Upper lobe of left lung (tissue), 6 donors: Measurements from ENCODE around the gene GPR62. TPM values are rescaled to one million over a fixed set of nuclear protein-coding genes. Genes with fewer than 3 reads are reported as not detected.

Experiments
- ATAC-seq, 2 donors: fragments of 200-7000 bp; cut with Tn5 transposase; one replicate each; pipeline ENCODE4 v1.9.1; 2022; ENCODE audit warnings: mild to moderate bottlenecking in 2 of 2, moderate library complexity in 2 of 2; ENCODE audit not compliant: low FRiP score in 2 of 2
- DNase-seq, 2 donors: peaks; one replicate each; pipeline ENCODE4 v3.0.0-alpha.2; 2019 to 2020
- H3K27ac ChIP-seq, 4 donors: fragments of 200-600 bp; sonication (generic); one replicate each; pipeline ENCODE4 v1.5.1; 2016 to 2019
- H3K27me3 ChIP-seq, 4 donors: fragments of 200-600 bp; sonication (generic); one replicate each; pipeline ENCODE4 v1.5.1; 2017 to 2019
- H3K36me3 ChIP-seq, 4 donors: fragments of 200-600 bp; sonication (generic); one replicate each; pipeline ENCODE4 v1.5.1; 2016 to 2019
- H3K4me1 ChIP-seq, 4 donors: fragments of 200-600 bp; sonication (generic); one replicate each; pipeline ENCODE4 v1.5.1; 2018 to 2019
- H3K4me3 ChIP-seq, 4 donors: fragments of 200-600 bp; sonication (generic); one replicate each; pipeline ENCODE4 v1.5.1; 2017 to 2019; ENCODE audit warnings: mild to moderate bottlenecking in 2 of 4, moderate library complexity in 1 of 4
- H3K9me3 ChIP-seq, 4 donors: fragments of 200-600 bp; sonication (generic); one replicate each; pipeline ENCODE4 v1.5.1; 2018 to 2019
- EP300 ChIP-seq, 4 donors: sonication (generic); formaldehyde crosslinking; IDR thresholded peaks; one replicate each; pipeline ENCODE4 v1.5.1; 2017; ENCODE audit warnings: antibody characterized with exemption in 4 of 4, control low read depth in 2 of 4
- POLR2A ChIP-seq, 4 donors: fragments of 450-650 bp; IDR thresholded peaks; one replicate each; pipeline ENCODE4 v1.5.1; 2016 to 2017; ENCODE audit warnings: antibody characterized with exemption in 4 of 4, mild to moderate bottlenecking in 2 of 4
- POLR2AphosphoS5 ChIP-seq, 2 donors: sonication (generic); formaldehyde crosslinking; IDR thresholded peaks; one replicate each; pipeline ENCODE4 v1.5.1; 2017; ENCODE audit warnings: antibody characterized with exemption in 2 of 2
- WGBS, 2 donors: methylation state at CpG; one replicate each; pipeline ENCODE4 v1.1.5; 2017 to 2018; 5-methylcytosine and 5-hydroxymethylcytosine counted together
- total RNA-seq, 6 donors: library from RNA; depleted of rRNA in 4 of 6; stranded (reverse); fragments of >200 nt in 4 of 6; gene quantifications; one replicate each; pipeline versions ENCODE4 v1.1.0 to v1.2.1, GENCODE V29; 2016 to 2021
- TF ChIP-seq, protein P1 (sequence below), 6 experiments: fragments of 450-650 bp in 4 of 6; fragments of 200-600 bp in 2 of 6; sonication (generic) in 2 of 6; IDR thresholded peaks; one replicate each; pipeline ENCODE4 v1.5.1; 2016 to 2019; ENCODE audit warnings: antibody characterized with exemption in 6 of 6
- donor health status: DM: no; HTN: no; CAD: no; lungs with moderate emphysema.
- donor health status: DM: no; HTN: yes; CAD: no; lungs with severe emphysema.

The GPR62 gene
- total RNA-seq, 6 donors from 2014 or later: not detected

DNA sequence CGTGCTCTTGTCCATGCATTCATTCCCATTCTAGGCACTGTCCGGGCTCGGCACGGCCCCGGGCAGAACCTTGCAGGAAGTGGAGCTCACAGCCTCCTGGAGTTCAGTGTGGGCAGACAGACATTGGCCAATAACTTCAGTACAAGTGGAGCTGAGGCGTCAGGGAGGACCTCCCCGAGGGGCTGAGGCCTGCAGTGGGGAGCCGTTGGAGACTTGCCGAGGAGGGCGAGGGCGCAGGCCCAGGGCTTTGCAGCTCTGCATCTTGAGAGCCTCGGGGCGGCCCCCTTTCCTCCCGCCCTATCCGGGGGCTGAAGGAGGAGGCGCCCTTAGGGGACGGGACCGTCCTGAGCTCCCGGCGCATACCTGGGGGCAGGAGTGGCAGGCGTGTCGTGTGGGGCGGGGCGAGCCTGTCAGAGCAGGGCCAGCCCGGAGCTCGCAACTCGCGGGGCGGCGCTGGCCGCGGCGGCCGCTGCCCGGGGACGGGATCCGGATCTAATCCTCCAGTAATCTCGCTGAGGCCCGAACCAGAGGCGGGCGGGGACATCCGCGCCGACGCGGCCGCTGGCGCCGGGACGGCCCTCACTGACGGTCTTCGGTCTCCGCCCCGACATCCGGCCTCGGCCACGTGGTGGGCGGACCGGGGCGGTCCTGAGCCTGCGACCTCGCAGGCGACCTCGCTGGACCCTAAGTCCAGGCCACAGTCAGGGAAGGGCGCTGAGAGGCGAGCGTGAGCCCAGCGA lies 27.8 kb downstream of the GPR62 start, which contains the start of gene ACY1:
Gene ACY1, plus strand, starts transcription at position 698 of the 740 bp plus-strand sequence. CDS start 530 bp downstream, outside the sequence.
- 0 to 1% methylated on average over 24 to 55 of the region's 68 CpGs for WGBS, 2 donors
- ATAC-seq (peak; percentile 92 to 97), DNase-seq (peak; percentile 88 to 99)
- Histone ChIP-seq H3K9me3 (no peaks in the 10 kb centered on the region), H3K36me3 (no peaks in the 10 kb centered on the region), H3K27ac (peak within 1 kb of the TSS; percentile 88 to 96 (median 93)), H3K27me3 (no peaks in the 10 kb centered on the region), H3K4me1 (peaks cover 19 to 33% (median 29%) of the 10 kb centered on the region in 4 donors), H3K4me3 (peak within 1 kb of the TSS; percentile 59 to 67 (median 65))
- TF ChIP-seq POLR2AphosphoS5 (IDR thresholded peaks at IDR 0.05): peak; percentile 72 to 80
- TF ChIP-seq EP300 (IDR thresholded peaks at IDR 0.05): no peak
- TF ChIP-seq, protein P1, sequence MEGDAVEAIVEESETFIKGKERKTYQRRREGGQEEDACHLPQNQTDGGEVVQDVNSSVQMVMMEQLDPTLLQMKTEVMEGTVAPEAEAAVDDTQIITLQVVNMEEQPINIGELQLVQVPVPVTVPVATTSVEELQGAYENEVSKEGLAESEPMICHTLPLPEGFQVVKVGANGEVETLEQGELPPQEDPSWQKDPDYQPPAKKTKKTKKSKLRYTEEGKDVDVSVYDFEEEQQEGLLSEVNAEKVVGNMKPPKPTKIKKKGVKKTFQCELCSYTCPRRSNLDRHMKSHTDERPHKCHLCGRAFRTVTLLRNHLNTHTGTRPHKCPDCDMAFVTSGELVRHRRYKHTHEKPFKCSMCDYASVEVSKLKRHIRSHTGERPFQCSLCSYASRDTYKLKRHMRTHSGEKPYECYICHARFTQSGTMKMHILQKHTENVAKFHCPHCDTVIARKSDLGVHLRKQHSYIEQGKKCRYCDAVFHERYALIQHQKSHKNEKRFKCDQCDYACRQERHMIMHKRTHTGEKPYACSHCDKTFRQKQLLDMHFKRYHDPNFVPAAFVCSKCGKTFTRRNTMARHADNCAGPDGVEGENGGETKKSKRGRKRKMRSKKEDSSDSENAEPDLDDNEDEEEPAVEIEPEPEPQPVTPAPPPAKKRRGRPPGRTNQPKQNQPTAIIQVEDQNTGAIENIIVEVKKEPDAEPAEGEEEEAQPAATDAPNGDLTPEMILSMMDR (IDR thresholded peaks at IDR 0.05): peak in 4 of 6 experiments; percentile 2 to 39 (median 20)
- peak; percentile 9 to 84 (median 57) for TF ChIP-seq POLR2A (IDR thresholded peaks at IDR 0.05)

GRCh38 chr3:51983578-51984268 lies 28.5 kb downstream of the GPR62 start:
- H3K4me1 ChIP-seq: peaks cover 19 to 33% (median 29%) of the 10 kb centered on the region in 4 donors
- no peaks in the 10 kb centered on the region for H3K9me3 ChIP-seq
- peak overlapping the region; percentile 88 to 96 (median 93) for H3K27ac ChIP-seq
- H3K4me3 ChIP-seq: peak overlapping the region in 3 of 4 donors; percentile 59 to 67 (median 65)
- H3K27me3 ChIP-seq: no peaks in the 10 kb centered on the region
- ATAC-seq (no peak), DNase-seq (no peak)
- no peak for TF ChIP-seq POLR2A (IDR thresholded peaks at IDR 0.05)
- no peak for TF ChIP-seq POLR2AphosphoS5 (IDR thresholded peaks at IDR 0.05)
- no peak for TF ChIP-seq EP300 (IDR thresholded peaks at IDR 0.05)
- WGBS, 2 donors: 65 to 74% methylated on average over 13 to 22 of the region's 22 CpGs
- no peaks in the 10 kb centered on the region for H3K36me3 ChIP-seq

GRCh38 chr3:51984269-51984647 lies 29.1 kb downstream of the GPR62 start:
- Histone ChIP-seq H3K27me3 (no peaks in the 10 kb centered on the region), H3K4me3 (peak overlapping the region in 2 of 4 donors; percentile 65 to 67), H3K4me1 (peaks cover 19 to 33% (median 29%) of the 10 kb centered on the region in 4 donors), H3K27ac (peak overlapping the region; percentile 88 to 96 (median 93)), H3K36me3 (no peaks in the 10 kb centered on the region), H3K9me3 (no peaks in the 10 kb centered on the region)
- TF ChIP-seq POLR2A (IDR thresholded peaks at IDR 0.05) (no peak), POLR2AphosphoS5 (IDR thresholded peaks at IDR 0.05) (no peak)
- TF ChIP-seq, protein P1 (IDR thresholded peaks at IDR 0.05): no peak
- no peak for DNase-seq
- ATAC-seq: no peak

- WGBS, 2 donors: 89 to 94% methylated on average over 2 to 6 of the region's 6 CpGs
- Histone ChIP-seq H3K36me3 (no peaks in the 10 kb centered on the region), H3K4me3 (no peak overlapping the region), H3K4me1 (peaks cover 19 to 33% (median 29%) of the 10 kb centered on the region in 4 donors), H3K27ac (peak overlapping the region in 1 of 4 donors; percentile 34), H3K9me3 (no peaks in the 10 kb centered on the region), H3K27me3 (no peaks in the 10 kb centered on the region)
- ATAC-seq (no peak), DNase-seq (no peak)
- TF ChIP-seq POLR2AphosphoS5 (IDR thresholded peaks at IDR 0.05): no peak
These were observed 29.9 kb downstream of the GPR62 start for GRCh38 chr3:51985063-51985462.

DNA sequence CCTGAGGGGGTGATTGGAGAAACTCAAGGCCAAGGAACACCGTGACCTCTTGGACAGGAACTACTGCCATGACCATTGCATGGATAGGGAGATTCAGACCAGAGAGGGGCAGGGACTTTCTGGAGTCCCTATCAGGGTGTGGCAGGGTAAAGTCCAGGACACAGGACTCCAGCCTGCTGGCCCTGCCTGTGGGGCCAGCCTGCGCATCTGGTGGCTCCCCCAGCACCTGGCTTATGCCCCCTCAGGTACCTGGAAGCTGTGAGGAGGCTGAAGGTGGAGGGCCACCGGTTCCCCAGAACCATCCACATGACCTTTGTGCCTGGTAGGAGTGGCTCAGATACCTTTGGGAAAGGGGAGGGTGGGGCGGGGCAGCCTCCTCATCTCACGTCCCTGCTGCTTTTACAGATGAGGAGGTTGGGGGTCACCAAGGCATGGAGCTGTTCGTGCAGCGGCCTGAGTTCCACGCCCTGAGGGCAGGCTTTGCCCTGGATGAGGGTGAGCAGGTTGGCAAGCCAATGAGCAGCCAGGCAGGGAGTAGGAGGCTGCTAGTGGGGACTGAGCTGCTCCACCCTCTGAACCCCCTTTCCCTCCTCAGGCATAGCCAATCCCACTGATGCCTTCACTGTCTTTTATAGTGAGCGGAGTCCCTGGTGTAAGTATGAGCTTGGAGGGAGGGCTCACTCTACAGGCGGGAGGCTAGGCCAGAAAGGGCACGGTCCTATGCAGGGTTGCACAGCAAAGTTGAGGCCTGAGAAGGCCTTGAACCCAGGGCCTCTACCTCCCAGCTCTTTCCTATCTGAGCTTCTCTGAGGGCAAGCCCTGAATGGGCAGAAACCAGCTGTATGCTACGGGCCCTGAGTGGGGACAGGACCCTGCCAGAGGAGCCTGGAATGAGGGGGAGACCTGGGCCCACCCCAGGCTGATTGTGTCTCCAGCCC lies 31.1 kb downstream of the GPR62 start:
- DNase-seq: no peak
- Histone ChIP-seq H3K4me3 (no peak overlapping the region), H3K27me3 (no peaks in the 10 kb centered on the region), H3K27ac (no peak overlapping the region), H3K9me3 (no peaks in the 10 kb centered on the region), H3K36me3 (peaks cover 0 to 4% (median 1%) of the 10 kb centered on the region in 4 donors), H3K4me1 (peaks cover 19 to 30% (median 27%) of the 10 kb centered on the region in 4 donors)
- WGBS, 2 donors: 81 to 100% methylated on average over 2 to 12 of the region's 12 CpGs
- TF ChIP-seq POLR2AphosphoS5 (IDR thresholded peaks at IDR 0.05) (no peak), EP300 (IDR thresholded peaks at IDR 0.05) (no peak), POLR2A (IDR thresholded peaks at IDR 0.05) (no peak)
- TF ChIP-seq, protein P1 (IDR thresholded peaks at IDR 0.05): no peak
- ATAC-seq: no peak
